Measurements from ENCODE around the gene SEMA3F. TPM values are rescaled to one million over a fixed set of nuclear protein-coding genes. Genes with fewer than 3 reads are reported as not detected.

The SEMA3F gene
- total RNA-seq, 1 donor: 3.5 TPM

DNA sequence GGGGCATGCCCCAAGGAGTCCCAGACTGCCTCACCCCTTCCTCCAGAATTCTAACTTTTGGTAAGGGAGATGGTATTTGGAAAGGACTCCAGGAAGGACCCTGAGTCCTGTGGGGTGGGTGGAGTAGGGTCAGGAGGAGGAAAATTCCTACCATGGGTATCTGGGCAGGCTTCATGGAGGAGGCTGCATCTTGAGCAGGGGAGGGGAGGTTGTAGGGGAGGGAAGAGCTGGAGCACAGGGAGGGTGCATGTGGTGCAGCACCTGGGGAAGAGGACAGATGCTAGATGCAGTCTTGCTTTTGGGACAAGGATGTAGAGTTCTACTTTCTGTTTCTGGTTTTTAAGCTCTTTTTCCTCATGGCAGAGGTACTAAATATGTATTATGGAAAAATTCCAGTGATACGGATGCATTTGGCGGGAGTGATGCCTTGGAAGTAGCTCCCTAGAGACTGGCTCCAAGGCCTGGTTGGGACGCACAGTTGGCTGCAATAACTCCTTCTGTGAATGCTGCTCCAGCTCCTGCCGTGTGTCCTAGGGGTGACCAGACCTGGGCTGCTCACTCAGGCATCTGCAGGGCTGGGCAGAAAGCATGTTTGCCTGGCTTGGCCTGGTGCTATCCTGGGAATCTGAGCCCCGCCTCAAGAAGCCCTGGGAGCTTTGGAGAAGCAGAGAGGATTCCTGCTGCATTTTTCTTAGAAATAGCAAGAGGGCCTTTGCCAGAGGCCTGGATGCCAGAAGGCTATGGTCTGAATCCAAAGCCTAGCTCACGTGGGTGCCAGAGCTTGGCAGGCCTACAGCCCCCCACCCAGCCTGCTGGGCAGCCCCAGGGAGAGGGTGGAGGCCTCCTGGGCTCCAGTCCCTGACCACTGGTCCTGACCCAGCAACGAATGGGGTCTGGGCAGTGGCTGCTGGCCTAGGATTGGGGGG, 10.1 kb downstream of the SEMA3F start:
- peak; percentile 96 for DNase-seq (ENCODE audit: low read depth)
- peak overlapping the region; percentile 22 for H3K4me3 ChIP-seq (ENCODE audit: low read depth, low read length)
- TF ChIP-seq, protein P1, sequence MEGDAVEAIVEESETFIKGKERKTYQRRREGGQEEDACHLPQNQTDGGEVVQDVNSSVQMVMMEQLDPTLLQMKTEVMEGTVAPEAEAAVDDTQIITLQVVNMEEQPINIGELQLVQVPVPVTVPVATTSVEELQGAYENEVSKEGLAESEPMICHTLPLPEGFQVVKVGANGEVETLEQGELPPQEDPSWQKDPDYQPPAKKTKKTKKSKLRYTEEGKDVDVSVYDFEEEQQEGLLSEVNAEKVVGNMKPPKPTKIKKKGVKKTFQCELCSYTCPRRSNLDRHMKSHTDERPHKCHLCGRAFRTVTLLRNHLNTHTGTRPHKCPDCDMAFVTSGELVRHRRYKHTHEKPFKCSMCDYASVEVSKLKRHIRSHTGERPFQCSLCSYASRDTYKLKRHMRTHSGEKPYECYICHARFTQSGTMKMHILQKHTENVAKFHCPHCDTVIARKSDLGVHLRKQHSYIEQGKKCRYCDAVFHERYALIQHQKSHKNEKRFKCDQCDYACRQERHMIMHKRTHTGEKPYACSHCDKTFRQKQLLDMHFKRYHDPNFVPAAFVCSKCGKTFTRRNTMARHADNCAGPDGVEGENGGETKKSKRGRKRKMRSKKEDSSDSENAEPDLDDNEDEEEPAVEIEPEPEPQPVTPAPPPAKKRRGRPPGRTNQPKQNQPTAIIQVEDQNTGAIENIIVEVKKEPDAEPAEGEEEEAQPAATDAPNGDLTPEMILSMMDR (IDR thresholded peaks at IDR 0.05; ENCODE audit: insufficient read depth, low read length): peak; percentile 4

DNA sequence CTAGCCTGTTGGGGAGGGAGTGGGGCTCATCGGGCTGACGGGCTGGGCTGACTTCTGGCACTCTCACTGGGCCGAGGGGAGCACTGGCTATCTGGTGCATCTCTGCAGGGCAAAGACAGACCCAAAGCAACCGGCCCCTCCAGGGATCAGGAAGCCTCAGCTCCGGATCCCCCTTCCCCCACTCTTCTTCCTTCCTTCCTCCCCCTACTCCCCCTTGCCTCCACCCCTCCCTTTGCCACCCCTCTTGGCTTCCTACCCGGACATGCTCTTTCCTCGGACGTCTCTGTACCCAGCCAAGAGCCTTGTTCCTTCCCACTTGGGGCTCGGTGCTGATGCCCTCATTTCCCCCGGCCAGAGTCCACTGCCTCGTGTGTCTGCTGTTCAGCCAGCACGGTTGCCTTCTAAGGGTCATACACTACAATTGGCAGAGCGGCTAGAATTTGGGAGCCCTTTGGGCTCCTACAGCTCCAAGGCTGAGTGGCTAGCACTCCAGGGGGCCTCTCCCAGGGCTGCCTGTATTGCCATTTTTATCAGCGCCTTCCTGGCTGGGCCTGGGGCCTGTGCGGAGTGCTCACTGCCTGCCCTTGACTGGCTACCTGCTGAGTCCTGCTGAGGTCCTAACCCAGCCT, 10.9 kb downstream of the SEMA3F start:
- DNase-seq (ENCODE audit: low read depth): peak; percentile 60
- H3K4me3 ChIP-seq (ENCODE audit: low read depth, low read length): peak overlapping the region; percentile 22
- TF ChIP-seq, protein P1 (IDR thresholded peaks at IDR 0.05; ENCODE audit: insufficient read depth, low read length): no peak

DNA sequence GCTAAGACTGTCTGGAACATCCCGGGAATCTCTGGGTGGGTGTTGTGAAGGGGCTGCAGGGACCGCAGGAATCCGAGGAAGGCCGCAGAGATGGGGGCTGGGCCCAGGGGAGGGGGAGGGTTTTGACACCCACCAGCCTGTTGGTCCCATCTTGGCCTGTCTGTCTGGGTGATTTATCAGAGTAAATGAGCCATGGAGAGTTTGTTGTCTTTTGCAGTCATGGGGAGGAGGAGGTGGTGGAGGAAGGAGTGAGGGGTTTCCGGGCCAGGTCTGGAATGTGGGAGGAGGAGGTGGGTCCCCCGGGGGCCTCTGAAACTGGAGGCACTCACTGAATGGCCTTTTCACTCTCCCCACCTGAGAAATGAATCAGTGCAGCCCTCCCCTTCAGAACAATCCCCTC, 11.5 kb downstream of the SEMA3F start:
- no peak for DNase-seq (ENCODE audit: low read depth)
- H3K4me3 ChIP-seq (ENCODE audit: low read depth, low read length): no peak overlapping the region
- TF ChIP-seq, protein P1 (IDR thresholded peaks at IDR 0.05; ENCODE audit: insufficient read depth, low read length): no peak

DNA sequence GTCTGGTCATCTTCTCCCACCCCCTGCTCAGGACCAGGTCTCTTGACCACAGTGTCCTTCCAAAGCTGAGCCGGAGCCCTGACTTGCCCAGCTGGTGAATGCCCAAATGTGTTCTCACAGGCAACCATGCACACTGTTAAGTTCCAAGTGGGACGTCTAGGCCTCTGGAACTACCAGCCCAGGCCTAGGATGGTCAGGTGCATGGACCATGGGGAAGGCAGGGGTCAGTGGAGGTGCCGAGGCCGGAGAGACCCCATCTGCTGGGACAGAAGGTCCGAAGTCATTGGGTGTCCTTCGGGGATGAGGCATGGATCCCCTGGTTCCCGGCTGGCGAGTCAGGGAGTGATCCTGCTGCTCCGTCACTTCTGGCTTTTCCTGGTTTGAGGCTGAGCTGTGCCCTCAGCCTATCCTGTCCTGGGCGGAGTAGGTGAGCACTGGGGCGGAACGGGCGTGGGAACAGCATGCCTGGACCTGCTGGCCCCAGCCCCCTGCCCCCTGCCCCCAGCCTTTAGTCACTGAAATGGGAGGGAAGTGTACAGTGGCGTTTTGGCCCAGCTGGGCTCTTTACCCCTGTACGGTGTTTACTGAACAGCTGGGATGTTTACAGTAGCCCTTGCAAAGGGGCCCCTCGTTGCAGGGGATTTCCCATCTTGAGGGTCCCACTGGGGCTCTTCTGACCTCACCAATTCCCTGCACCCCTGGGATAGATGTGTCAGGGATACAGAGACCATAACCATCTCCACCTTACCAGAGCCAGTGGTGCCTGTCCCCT, 12.1 kb downstream of the SEMA3F start:
- no peak for DNase-seq (ENCODE audit: low read depth)
- TF ChIP-seq, protein P1 (IDR thresholded peaks at IDR 0.05; ENCODE audit: insufficient read depth, low read length): no peak
- no peak overlapping the region for H3K4me3 ChIP-seq (ENCODE audit: low read depth, low read length)

DNA sequence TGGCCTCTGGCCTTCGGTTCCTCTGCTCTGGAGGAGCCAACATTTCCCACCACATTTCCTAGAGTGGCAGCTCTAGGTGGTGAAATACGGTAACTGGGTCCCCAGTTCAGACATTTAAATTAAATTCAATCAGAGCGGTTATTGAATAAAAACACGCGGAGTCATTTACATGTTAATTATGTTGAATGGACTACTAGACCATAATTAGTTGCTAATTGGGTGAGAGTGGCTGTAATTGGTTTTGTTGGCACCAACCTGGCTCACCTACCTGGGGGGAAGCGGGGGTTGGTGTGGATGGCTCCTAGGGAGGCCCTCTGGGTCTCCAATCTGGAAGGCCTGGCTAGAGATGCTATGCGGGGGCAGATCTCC, 12.7 kb downstream of the SEMA3F start:
- DNase-seq (ENCODE audit: low read depth): no peak
- no peak overlapping the region for H3K4me3 ChIP-seq (ENCODE audit: low read depth, low read length)
- TF ChIP-seq, protein P1 (IDR thresholded peaks at IDR 0.05; ENCODE audit: insufficient read depth, low read length): no peak

DNA sequence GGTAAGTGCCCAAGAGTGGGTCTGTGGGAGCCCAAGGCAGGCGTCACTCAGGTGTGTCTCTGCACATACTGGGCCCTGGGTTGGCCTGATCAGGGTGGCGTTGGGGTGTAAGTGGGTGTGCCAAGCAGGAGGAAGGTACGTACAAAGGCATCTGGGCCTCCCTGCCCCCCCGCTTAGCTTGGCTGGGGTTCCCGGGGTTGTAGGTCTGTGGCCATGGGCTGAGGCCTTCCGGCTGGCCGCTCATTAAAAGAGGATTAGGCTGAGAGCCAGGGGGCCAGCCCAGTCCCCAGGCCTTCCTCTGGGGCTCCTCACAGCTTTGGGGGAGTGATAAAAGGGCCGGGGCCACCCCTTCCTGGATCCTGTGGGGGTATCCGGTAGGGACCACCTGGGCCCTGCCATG, 13.3 kb downstream of the SEMA3F start:
- TF ChIP-seq, protein P1 (IDR thresholded peaks at IDR 0.05; ENCODE audit: insufficient read depth, low read length): no peak
- no peak overlapping the region for H3K4me3 ChIP-seq (ENCODE audit: low read depth, low read length)
- no peak for DNase-seq (ENCODE audit: low read depth)
